AG09309 (cell line): Measurements from ENCODE around the gene GFPT1.

ENCODE experiments used
- DNase-seq: peaks from one replicate; pipeline ENCODE4 v3.0.0-alpha.2; 2010; ENCODE audit warnings: low read depth
- H3K4me3 ChIP-seq: 2 replicates; pipeline ENCODE4 v1.5.1; 2011; ENCODE audit warnings: mild to moderate bottlenecking, low read depth, low read length, moderate library complexity; ENCODE audit not compliant: control insufficient read depth
- TF ChIP-seq, protein P1 (sequence below): IDR thresholded peaks from 2 replicates; pipeline ENCODE4 v1.5.1; 2011; ENCODE audit warnings: mild to moderate bottlenecking, low read depth, low read length, inconsistent platforms; ENCODE audit not compliant: insufficient read depth, control insufficient read depth; ENCODE audit errors: missing control alignments

GFPT1 gene

DNA sequence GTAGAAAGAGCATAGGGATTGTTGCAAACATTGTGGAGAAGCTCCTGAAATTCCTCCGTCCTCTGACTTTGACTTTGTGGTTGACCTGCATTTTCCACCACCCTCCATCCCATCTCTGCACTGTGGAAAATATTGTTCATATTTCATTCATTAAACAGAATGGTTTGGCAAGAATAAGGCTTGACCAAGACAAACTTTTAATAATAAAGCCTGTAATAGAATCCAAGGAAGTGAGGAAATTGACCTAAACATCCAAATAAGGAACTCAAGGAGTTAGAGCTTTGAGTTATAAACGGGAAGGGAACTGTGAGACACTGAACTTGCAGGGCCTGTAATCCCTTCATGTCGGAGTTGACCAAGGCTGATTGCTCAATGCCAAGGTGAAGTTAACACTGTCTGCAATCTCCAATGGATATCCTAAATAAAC, 115.2 kb downstream of the GFPT1 start:
- TF ChIP-seq, protein P1, sequence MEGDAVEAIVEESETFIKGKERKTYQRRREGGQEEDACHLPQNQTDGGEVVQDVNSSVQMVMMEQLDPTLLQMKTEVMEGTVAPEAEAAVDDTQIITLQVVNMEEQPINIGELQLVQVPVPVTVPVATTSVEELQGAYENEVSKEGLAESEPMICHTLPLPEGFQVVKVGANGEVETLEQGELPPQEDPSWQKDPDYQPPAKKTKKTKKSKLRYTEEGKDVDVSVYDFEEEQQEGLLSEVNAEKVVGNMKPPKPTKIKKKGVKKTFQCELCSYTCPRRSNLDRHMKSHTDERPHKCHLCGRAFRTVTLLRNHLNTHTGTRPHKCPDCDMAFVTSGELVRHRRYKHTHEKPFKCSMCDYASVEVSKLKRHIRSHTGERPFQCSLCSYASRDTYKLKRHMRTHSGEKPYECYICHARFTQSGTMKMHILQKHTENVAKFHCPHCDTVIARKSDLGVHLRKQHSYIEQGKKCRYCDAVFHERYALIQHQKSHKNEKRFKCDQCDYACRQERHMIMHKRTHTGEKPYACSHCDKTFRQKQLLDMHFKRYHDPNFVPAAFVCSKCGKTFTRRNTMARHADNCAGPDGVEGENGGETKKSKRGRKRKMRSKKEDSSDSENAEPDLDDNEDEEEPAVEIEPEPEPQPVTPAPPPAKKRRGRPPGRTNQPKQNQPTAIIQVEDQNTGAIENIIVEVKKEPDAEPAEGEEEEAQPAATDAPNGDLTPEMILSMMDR, result no peak
- H3K4me3 ChIP-seq, result no peak overlapping the region
- DNase-seq, result peak; percentile 67
